Heart right ventricle (tissue), 16 donors: ENCODE results near the gene XRCC1. TPM values are rescaled to one million over a fixed set of nuclear protein-coding genes. Genes with fewer than 3 reads are reported as not detected.

ENCODE experiments used
- ATAC-seq, 8 donors: fragments of 200-7000 bp; cut with Tn5 transposase; one replicate each; pipeline ENCODE4 v1.9.1; 2020; ENCODE audit warnings: mild to moderate bottlenecking in 8 of 8, moderate library complexity in 8 of 8, moderate number of reproducible peaks in 1 of 8
- DNase-seq, 2 donors: peaks; one replicate each; pipeline ENCODE4 v3.0.0-alpha.2; 2020
- H3K27ac ChIP-seq, 10 donors: fragments of 200-600 bp; sonication (generic) in 2 of 10; one replicate each; pipeline versions ENCODE4 v1.5.0 to v1.8.0; 2020 to 2022; ENCODE audit warnings: mild to moderate bottlenecking in 3 of 10
- H3K27me3 ChIP-seq, 7 donors: fragments of 200-600 bp; one replicate each; pipeline ENCODE4 v1.8.0; 2021 to 2022; ENCODE audit warnings: mild to moderate bottlenecking in 2 of 7
- H3K36me3 ChIP-seq, 9 donors: fragments of 200-600 bp; sonication (generic) in 1 of 9; one replicate each; pipeline versions ENCODE4 v1.5.0 to v1.8.0; 2020 to 2022; ENCODE audit warnings: mild to moderate bottlenecking in 2 of 9
- H3K4me1 ChIP-seq, 9 donors: fragments of 200-600 bp; sonication (generic) in 1 of 9; one replicate each; pipeline versions ENCODE4 v1.5.0 to v1.8.0; 2020 to 2022; ENCODE audit warnings: mild to moderate bottlenecking in 4 of 9
- H3K4me3 ChIP-seq, 10 donors: fragments of 200-600 bp; sonication (generic) in 2 of 10; one replicate each; pipeline versions ENCODE4 v1.5.0 to v1.8.0; 2020 to 2022; ENCODE audit warnings: mild to moderate bottlenecking in 7 of 10, moderate library complexity in 2 of 10
- H3K9me3 ChIP-seq, 11 donors: fragments of 200-600 bp in 10 of 11; sonication (generic) in 2 of 11; one replicate each; pipeline versions ENCODE4 v1.5.0 to v1.8.0; 2013 to 2022; ENCODE audit warnings: mild to moderate bottlenecking in 2 of 11, control low read depth in 1 of 11, moderate library complexity in 1 of 11
- WGBS, 2 donors: extraction: QIAGEN DNeasy Blood & Tissue Kit; methylation state at CpG; one replicate each; pipeline ENCODE4 v1.1.7; 2013; ENCODE audit warnings: inconsistent platforms in 1 of 2; 5-methylcytosine and 5-hydroxymethylcytosine counted together
- intact Hi-C, 10 donors: fragments of 100-400 bp; cut with DNase I; formaldehyde crosslinking; loops; one replicate each; pipeline versions ENCODE4 v1.11.1 to v1.14.2; 2022
- polyA plus RNA-seq, 2 donors: library from polyadenylated mRNA; stranded (reverse); fragments of 200-250 nt; gene quantifications; one replicate each; pipeline ENCODE4 v1.2.3, GENCODE V29; 2013
- total RNA-seq, 10 donors: library from RNA; stranded (reverse); fragmentation: NEBNext Ultra II Directional in 3 of 10; extraction: Animal tissue kit (Norgen Biotek cat#: 25700) in 3 of 10; gene quantifications; one replicate each; pipeline versions ENCODE4 v1.2.1 to v1.2.4, GENCODE V29; 2021 to 2023
- TF ChIP-seq, protein P1 (sequence below), 9 donors: fragments of 200-600 bp; sonication (generic) in 2 of 9; IDR thresholded peaks; one replicate each; pipeline versions ENCODE4 v1.5.0 to v1.8.0; 2021 to 2022; ENCODE audit warnings: antibody characterized with exemption in 9 of 9, mild to moderate bottlenecking in 5 of 9, moderate library complexity in 1 of 9
- donor health status: Arrhythmogenic right ventricular cardiomyopathy.
- donor health status: ischemic (EF 13 %, LVEDD 7.1; RV severe dilation, severe dysfunction).
- donor health status: healthy with polysubstance abuse.
- donor health status: DM: no; HTN: yes; CAD: no.
- donor health status: DM: no; HTN: no; CAD: no.
- donor health status: ischemic (EF 25% LVEDD 6.9; RV normal size, moderate dysfunction).
- donor health status: ischemic (EF 25% LVEDD 5.7; RV mildly dilated, moderate dysfunction).
- donor health status: healthy.
- donor health status: DM: yes; HTN: yes; CAD: no.
- donor health status: Ischemic cardiomyopathy.
- donor health status: ischemic (EF 35%, LVEDD 5.7; RV mildly dilated, moderate dysfunction).
- donor health status: nonischemic (EF 11% LVEDD 7.7; RV severe dilation, severe dysfunction).
- donor health status: DM: yes; HTN: yes; CAD: no.
- donor health status: PGD.
- donor health status: ischemic (EF 29% LVEDD 5.4; RV normal size, mild dysfunction).
- donor health status: nonischemic (EF 23%, LVEDD 6.1; RV moderate dilation, normal function).

Gene XRCC1
- total and polyA plus RNA-seq, 12 donors: 11.0 to 21.9 (median 17.7) TPM

DNA sequence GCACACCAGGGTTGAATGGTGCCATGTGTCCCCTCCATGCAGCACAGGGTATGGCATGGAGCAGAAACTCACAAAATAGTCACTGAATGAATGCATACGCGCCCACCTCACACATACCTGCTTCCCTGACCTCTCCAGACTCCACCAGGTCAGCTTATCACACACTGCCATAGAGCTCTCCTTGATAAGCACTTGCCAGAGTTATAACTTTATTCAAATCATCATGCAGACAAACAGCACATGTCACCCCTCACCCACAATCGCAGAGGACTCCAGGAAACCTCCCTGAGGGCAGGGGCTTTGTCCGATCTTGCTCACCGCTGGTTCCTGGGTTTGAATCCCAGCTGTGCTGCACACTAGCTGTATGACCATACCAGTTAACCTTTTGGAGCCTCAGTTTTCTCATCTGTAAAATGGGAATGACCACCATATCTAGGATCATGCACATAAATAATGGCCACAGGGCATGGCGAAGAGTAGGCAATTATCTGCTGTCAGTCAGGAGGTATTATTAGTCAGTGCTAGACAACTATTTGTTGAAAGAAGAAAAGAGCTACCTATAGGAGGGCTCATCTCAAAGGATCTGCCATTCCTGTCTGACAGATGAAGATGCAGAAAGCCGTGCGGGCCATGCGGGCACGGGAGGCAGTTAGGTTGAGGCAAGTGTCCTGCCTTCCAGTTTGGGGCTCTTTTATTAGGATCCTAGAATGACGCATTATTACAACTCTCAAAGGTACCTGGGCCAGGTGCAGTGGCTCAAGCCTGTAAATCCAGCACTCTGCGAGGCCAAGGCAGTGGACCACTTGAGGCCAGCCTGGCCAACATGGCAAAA, 14.0 kb downstream of the XRCC1 start:
- peaks cover 0 to 61% (median 11%) of the 10 kb centered on the region in 9 donors for H3K36me3 ChIP-seq
- 93 to 94% methylated on average over 12 of the region's 12 CpGs for WGBS, 2 donors
- intact Hi-C loops: no loop called here
- H3K9me3 ChIP-seq: no peaks in the 10 kb centered on the region
- H3K4me1 ChIP-seq: peaks cover 2 to 30% (median 15%) of the 10 kb centered on the region in 9 donors
- TF ChIP-seq, protein P1, sequence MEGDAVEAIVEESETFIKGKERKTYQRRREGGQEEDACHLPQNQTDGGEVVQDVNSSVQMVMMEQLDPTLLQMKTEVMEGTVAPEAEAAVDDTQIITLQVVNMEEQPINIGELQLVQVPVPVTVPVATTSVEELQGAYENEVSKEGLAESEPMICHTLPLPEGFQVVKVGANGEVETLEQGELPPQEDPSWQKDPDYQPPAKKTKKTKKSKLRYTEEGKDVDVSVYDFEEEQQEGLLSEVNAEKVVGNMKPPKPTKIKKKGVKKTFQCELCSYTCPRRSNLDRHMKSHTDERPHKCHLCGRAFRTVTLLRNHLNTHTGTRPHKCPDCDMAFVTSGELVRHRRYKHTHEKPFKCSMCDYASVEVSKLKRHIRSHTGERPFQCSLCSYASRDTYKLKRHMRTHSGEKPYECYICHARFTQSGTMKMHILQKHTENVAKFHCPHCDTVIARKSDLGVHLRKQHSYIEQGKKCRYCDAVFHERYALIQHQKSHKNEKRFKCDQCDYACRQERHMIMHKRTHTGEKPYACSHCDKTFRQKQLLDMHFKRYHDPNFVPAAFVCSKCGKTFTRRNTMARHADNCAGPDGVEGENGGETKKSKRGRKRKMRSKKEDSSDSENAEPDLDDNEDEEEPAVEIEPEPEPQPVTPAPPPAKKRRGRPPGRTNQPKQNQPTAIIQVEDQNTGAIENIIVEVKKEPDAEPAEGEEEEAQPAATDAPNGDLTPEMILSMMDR (IDR thresholded peaks at IDR 0.05): no peak
- peak overlapping the region in 4 of 10 donors; percentile 37 to 84 (median 65) for H3K27ac ChIP-seq
- no peaks in the 10 kb centered on the region for H3K27me3 ChIP-seq
- no peak overlapping the region for H3K4me3 ChIP-seq
- DNase-seq: no peak
- ATAC-seq: no peak

- WGBS, 2 donors: 86 to 91% methylated on average over 6 of the region's 6 CpGs
- no peak for ATAC-seq
- intact Hi-C loops: no loop called here
- no peak for DNase-seq
- H3K36me3 ChIP-seq: peaks cover 0 to 67% (median 11%) of the 10 kb centered on the region in 9 donors
- H3K9me3 ChIP-seq: no peaks in the 10 kb centered on the region
- no peaks in the 10 kb centered on the region for H3K27me3 ChIP-seq
- no peak overlapping the region for H3K4me3 ChIP-seq
- no peak overlapping the region for H3K27ac ChIP-seq
- TF ChIP-seq, protein P1 (IDR thresholded peaks at IDR 0.05): no peak
- peaks cover 2 to 30% (median 15%) of the 10 kb centered on the region in 9 donors for H3K4me1 ChIP-seq
These were observed 14.6 kb downstream of the XRCC1 start for GRCh38 chr19:43560687-43561086.

DNA sequence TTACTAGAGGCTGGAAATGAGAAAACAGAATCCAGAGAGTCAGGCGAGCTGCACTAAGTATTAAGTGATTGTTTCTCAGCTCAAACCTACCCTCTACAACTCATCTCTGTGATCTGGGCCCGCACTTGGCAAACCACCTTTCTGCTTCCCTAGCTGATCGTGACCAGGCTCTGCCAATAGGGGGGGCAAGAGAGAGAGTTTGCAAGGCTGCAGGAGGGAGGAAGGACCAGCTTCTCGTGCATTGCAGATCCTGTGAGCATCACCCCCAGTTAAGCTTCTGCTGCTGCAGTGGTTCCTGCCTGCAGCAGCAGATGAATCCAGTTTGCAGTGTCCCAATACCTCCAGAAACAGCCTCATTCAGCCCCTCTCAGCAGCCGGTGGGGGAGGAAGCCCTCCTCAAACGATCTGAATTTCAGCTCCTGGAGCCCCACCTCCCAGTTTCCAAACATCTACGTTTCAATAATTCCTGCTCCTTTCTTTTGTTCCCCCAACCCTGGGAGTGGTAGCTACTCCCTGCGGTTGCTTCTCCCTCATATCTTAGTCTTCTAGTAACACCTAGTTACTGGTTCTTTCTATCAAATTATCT, 20.0 kb downstream of the XRCC1 start:
- Histone ChIP-seq H3K9me3 (no peaks in the 10 kb centered on the region), H3K27me3 (no peaks in the 10 kb centered on the region), H3K27ac (no peak overlapping the region), H3K4me1 (no peaks in the 10 kb centered on the region), H3K4me3 (no peak overlapping the region), H3K36me3 (peaks cover 4 to 94% (median 24%) of the 10 kb centered on the region in 9 donors)
- TF ChIP-seq, protein P1 (IDR thresholded peaks at IDR 0.05): peak in 8 of 9 donors; percentile 44 to 76 (median 62)
- intact Hi-C loops: loop anchor here in 3 of 10 donors (10.0 kb wide), 3 partner anchors 90 to 230 kb away; partner anchors contain the start of gene KCNN4 (in 1 of the 3)
- ATAC-seq (peak in 6 of 8 donors; percentile 38 to 62 (median 50)), DNase-seq (peak in 1 of 2 donors; percentile 69)
- 41 to 49% methylated on average over 8 of the region's 8 CpGs for WGBS, 2 donors

- Histone ChIP-seq H3K27ac (no peak overlapping the region), H3K36me3 (peaks cover 4 to 94% (median 19%) of the 10 kb centered on the region in 9 donors), H3K4me1 (no peaks in the 10 kb centered on the region), H3K27me3 (no peaks in the 10 kb centered on the region), H3K4me3 (no peak overlapping the region), H3K9me3 (no peaks in the 10 kb centered on the region)
- ATAC-seq (no peak), DNase-seq (no peak)
- TF ChIP-seq, protein P1 (IDR thresholded peaks at IDR 0.05): no peak
- intact Hi-C loops: loop anchor here in 3 of 10 donors (10.0 kb wide), 3 partner anchors 90 to 230 kb away; partner anchors contain the start of gene KCNN4 (in 1 of the 3)
- whole genome bisulfite sequencing, 2 donors: 97% methylated on average over 15 of the region's 15 CpGs
These were observed 20.9 kb downstream of the XRCC1 start for GRCh38 chr19:43554317-43554895.
